HG03571 (cell line): Measurements from ENCODE around the gene SNTG2.
"Not testable (repeated sequence)": the region's sequence is repeated elsewhere in the genome, so short reads cannot be mapped to it uniquely, and the experiment has no call there.

ENCODE experiments used
- ATAC-seq: cut with Tn5 transposase; IDR thresholded peaks from one replicate; pipeline ENCODE4 v1.9.1; 2021; ENCODE audit not compliant: unreplicated experiment

The SNTG2 gene

GRCh38 chr2:1400943-1401735 is 450.5 kb downstream of the SNTG2 start:
- ATAC-seq = no peak

- no peak for ATAC-seq
Observed at GRCh38 chr2:1402064-1402463, 451.4 kb downstream of the SNTG2 start.

- ATAC-seq = no peak
Observed at GRCh38 chr2:1403565-1403964, 452.9 kb downstream of the SNTG2 start.

GRCh38 chr2:1405124-1405523 is 454.5 kb downstream of the SNTG2 start:
- ATAC-seq = no peak

GRCh38 chr2:1405967-1406366 is 455.3 kb downstream of the SNTG2 start:
- no peak for ATAC-seq

GRCh38 chr2:1406434-1406833 is 455.8 kb downstream of the SNTG2 start:
- ATAC-seq = no peak

GRCh38 chr2:1407950-1408675 is 457.5 kb downstream of the SNTG2 start:
- no peak for ATAC-seq

- no peak for ATAC-seq
Observed at GRCh38 chr2:1413156-1413710, 462.6 kb downstream of the SNTG2 start, which contains the start of gene TPO. Gene TPO (plus strand): TSS chr2:1413463. CDS start chr2:1414409, 946 bp downstream.

- ATAC-seq = no peak
Observed at GRCh38 chr2:1414121-1414520, 463.5 kb downstream of the SNTG2 start.

- not testable (repeated sequence) for ATAC-seq
Observed at GRCh38 chr2:1414901-1415300, 464.3 kb downstream of the SNTG2 start.

GRCh38 chr2:1415501-1415900 is 464.9 kb downstream of the SNTG2 start:
- no peak for ATAC-seq
